H54 (cell line): ENCODE measurements around the gene ECE1.
"Not testable (repeated sequence)": the region's sequence is repeated elsewhere in the genome, so short reads cannot be mapped to it uniquely, and the experiment has no call there.

ENCODE experiments used
- DNase-seq: peaks from one replicate; pipeline ENCODE4 v3.0.0; 2011; ENCODE audit warnings: low spot score, mixed read lengths; ENCODE audit not compliant: insufficient read length
- FAIRE-seq: peaks from 3 replicates; lab custom pipeline; 2011; peaks lifted over from hg19 to GRCh38; lab: Jason Lieb, UNC
- POLR2A ChIP-seq: IDR thresholded peaks from 2 replicates; pipeline ENCODE4 v1.6.1; 2011; ENCODE audit warnings: low read depth, mild to moderate bottlenecking, low read length

ECE1 gene

DNA sequence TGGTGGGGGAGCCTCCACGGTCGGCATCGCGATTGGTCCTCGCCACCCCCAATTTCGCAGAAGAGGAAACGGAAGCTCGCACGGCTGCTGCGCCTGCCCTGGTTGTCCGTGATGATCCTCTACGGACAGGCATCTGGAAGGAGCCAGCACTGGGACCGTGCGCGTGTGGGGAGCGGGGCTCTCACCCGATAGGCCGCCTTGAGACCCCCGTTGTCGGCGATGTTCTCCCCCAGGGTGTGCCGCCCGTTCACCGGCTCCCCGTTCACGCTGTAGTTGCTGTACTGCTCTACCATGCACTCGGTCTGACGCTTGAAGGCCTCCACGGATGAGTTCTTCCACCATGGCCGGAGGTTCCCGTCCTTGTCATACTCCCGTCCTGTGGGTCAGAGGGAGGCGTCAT is 65.2 kb downstream of the ECE1 start:
- TF ChIP-seq POLR2A = no peak
- DNase-seq = no peak
- no peak for FAIRE-seq

DNA sequence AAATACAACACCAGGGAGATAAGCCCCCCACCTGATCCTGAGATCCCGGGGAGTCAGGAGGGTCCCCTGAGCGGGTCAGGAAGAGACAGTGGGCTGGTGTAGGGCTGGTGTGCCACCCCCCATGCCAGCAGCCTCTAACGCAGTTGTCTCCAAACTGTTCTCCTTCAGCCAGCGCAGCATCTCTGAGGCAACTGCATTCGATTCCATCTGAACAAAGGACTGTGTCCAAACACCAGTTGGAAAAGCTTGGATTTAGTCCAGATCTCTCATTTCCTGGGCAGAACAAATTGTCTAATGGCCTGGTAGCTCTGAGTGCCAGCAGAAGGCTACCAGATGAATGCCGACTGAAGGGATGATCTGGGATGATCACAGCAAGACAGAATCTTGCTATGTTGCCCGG is 69.4 kb downstream of the ECE1 start:
- DNase-seq = no peak
- TF ChIP-seq POLR2A = no peak
- FAIRE-seq = no peak

DNA sequence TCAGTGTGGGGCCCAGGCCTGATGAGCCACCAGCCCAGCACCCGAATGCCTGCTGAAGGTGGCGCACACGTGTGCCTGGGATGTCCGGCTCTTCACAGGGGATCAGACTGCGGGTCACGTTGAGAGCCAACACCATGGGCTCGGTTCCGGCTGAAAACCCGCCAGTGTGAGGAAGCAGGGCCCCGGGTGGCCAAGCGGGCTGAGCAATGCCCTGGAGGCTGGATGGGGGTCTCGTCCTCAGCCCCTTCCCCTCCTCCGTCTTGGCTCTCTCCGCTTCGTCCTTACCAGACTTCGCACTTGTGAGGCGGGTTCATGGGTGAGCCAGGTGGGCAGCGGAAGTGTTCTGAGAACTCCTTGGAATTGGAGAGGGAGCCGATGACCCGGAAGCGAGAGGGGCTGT is 70.6 kb downstream of the ECE1 start:
- FAIRE-seq = no peak
- no peak for TF ChIP-seq POLR2A
- DNase-seq = no peak

- no peak for TF ChIP-seq POLR2A
- DNase-seq (no peak), FAIRE-seq (no peak)
Observed at GRCh38 chr1:21217812-21218596, 72.3 kb downstream of the ECE1 start.

DNA sequence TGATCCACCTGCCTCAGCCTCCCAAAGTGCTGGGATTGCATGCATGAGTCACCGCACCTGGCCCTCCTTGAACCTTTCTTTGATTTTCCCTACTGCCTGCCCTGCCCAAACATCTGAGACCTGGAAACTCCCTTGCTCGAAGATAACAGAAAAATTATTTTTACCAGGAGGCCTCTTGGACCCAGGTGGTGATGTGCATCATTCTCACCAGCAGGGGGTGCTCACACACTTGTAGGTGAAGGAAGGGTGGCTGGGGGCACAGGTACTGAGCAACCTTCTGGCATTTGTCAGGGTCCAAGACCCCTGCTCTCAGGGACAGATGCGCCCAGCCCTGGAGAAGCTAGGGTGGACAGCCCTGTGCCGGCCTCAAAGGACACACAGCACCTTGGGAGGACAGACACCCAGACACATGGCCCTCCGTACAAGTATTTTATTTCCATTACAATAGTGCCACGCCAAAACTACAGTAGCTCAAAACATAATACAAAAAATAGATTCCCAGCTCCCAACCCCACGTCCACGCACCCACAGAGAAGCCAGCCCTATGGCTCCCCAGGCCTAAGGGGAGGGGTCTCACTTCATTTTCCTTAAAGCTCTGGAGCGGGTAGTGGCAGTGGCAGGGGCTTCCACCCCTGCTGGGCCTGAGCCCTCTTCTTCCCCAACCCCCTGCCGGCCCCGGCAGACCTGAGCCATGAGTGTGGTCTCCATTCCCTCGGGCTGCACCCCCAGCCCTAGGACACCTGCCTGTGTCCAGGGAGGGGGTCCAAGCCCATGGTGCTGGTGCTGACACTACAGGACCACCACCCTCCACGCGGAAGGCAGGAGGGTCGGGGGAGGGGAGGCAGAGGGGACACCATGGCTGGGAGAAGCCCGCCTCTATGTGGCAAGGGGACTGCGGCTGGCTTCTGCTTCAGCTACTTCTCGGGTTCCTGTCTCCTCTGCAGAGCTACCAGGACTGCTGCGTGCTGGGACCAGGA is 73.1 kb downstream of the ECE1 start:
- DNase-seq = no peak
- FAIRE-seq = no peak
- TF ChIP-seq POLR2A = no peak

DNA sequence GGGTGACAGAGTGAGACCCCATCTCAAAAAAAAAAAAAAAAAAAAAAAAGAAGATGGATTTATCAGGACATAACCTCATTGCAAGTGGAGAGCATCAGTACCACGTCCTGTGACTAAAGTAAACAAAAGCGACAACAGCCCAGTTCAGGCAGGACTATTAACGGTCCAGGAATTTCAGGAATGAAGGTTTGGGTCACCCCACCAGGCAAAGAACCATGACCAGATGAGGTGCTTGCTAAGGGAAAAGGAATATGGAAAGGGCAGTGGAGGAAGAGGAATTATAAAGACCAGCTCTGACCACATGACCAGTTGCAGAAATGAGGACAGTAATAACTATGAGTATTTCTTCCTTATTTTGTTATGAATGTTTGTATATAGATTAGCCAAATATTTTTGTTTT is 78.1 kb downstream of the ECE1 start:
- no peak for TF ChIP-seq POLR2A
- DNase-seq (no peak), FAIRE-seq (no peak)

DNA sequence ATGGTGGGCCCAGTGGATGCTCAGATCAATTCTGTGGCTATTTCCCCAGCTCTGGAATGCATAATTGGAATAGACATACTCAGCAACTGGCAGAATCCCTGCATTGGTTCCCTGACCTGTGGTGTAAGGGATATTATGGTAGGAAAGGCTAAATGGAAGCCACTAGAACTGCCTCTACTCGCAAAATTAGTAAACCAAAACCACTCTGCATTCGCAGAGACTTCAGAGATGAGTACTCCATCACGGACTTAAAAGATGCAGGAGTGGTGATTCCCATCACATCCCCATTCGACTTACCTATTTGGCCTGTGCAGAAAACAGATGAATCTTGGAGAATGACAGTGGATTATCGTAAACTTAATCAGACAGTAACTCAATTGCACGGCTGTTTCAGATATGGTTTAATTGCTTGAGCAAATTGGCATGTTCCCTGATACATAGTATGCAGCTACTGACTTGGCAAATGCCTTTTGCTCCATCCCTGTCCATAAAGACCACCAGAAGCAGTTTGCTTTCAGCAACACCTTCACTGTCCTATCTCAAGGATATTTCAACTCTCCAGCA is 82.0 kb downstream of the ECE1 start:
- FAIRE-seq, DNase-seq: not testable (repeated sequence)

DNA sequence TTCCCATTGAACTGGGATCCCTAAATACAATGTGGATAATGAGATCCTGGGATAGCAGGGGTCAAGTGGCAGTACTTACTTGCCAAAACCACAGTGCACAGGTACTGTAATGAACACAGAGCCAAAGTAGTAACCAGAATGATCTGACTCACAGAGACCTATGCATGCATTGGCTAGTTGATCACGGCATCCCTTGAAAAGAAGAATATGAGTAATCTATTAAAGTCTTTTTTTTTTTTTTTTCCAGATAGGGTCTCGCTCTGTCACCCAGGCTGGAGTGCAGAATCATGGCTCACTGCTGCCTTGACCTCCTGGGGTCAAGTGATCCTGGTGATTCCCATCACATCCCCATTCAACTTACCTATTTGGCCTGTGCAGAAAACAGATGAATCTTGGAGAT is 84.1 kb downstream of the ECE1 start:
- TF ChIP-seq POLR2A = no peak

GRCh38 chr1:21205416-21205815 is 84.8 kb downstream of the ECE1 start:
- no peak for DNase-seq
- no peak for FAIRE-seq
- TF ChIP-seq POLR2A = no peak

More for the DNA sequence above, 84.1 kb downstream of the ECE1 start:
- DNase-seq (no peak), FAIRE-seq (no peak)

DNA sequence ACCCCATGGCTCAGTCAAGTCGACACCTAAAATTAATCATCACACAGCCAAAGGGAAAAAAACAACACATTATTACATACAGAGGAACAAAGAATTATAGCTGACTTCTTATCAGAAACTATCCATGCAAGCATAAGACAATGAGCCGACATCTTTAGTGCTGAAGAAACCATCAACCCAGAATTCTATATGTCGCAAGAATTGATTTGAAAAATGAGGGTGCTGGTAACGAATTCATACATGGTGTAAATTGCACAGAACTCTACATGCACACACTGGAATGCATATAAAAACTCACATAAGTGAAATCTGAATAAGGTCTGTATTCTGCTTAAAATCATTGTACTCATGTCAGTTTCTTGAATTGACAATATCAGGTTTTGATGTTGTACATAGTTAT is 88.6 kb downstream of the ECE1 start:
- FAIRE-seq (no peak), DNase-seq (no peak)
- TF ChIP-seq POLR2A = no peak

- DNase-seq, FAIRE-seq: not testable (repeated sequence)
Observed at GRCh38 chr1:21201238-21201637, 89.0 kb downstream of the ECE1 start.

GRCh38 chr1:21200767-21201166 is 89.5 kb downstream of the ECE1 start:
- TF ChIP-seq POLR2A = no peak
- DNase-seq (no peak), FAIRE-seq (no peak)

GRCh38 chr1:21198929-21199328 is 91.3 kb downstream of the ECE1 start:
- no peak for FAIRE-seq
- TF ChIP-seq POLR2A = no peak
- no peak for DNase-seq

DNA sequence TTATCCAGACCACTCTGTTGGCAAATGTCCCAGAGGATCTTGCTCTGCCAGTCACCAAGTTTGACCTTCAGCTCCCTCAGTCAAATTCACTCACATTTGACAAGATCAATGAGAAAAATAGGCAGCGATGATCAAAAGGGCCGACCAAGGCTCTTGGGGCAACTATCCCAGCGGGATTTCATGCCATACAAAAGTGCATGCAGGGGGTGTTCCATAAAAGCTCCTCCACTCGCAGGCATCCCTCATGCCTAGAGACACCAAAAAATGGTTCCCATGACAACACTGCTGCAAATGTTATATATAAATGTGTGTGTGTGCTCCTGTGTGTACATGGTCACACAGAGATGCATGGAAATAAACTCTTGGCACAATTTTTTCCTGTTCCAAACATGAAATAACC is 97.4 kb downstream of the ECE1 start:
- DNase-seq = no peak
- FAIRE-seq = no peak
- TF ChIP-seq POLR2A = no peak
